HG02759 (cell line): ENCODE measurements around the gene UQCR11.
"Not testable (repeated sequence)": the region's sequence is repeated elsewhere in the genome, so short reads cannot be mapped to it uniquely, and the experiment has no call there.

Experiments
- ATAC-seq: cut with Tn5 transposase; IDR thresholded peaks from one replicate; pipeline ENCODE4 v1.9.1; 2021; ENCODE audit warnings: mild to moderate bottlenecking, moderate library complexity; ENCODE audit not compliant: unreplicated experiment

The UQCR11 gene

GRCh38 chr19:1605236-1606137, at the start of gene UQCR11:
UQCR11 (minus strand) TSS chr19:1605462; CDS start chr19:1605409, 53 bp downstream.
- ATAC-seq = peak; percentile 87

- no peak for ATAC-seq
These were observed 49.0 kb upstream of the UQCR11 start for GRCh38 chr19:1654178-1654792.

GRCh38 chr19:1653300-1653628, 48.0 kb upstream of the UQCR11 start:
- no peak for ATAC-seq

DNA sequence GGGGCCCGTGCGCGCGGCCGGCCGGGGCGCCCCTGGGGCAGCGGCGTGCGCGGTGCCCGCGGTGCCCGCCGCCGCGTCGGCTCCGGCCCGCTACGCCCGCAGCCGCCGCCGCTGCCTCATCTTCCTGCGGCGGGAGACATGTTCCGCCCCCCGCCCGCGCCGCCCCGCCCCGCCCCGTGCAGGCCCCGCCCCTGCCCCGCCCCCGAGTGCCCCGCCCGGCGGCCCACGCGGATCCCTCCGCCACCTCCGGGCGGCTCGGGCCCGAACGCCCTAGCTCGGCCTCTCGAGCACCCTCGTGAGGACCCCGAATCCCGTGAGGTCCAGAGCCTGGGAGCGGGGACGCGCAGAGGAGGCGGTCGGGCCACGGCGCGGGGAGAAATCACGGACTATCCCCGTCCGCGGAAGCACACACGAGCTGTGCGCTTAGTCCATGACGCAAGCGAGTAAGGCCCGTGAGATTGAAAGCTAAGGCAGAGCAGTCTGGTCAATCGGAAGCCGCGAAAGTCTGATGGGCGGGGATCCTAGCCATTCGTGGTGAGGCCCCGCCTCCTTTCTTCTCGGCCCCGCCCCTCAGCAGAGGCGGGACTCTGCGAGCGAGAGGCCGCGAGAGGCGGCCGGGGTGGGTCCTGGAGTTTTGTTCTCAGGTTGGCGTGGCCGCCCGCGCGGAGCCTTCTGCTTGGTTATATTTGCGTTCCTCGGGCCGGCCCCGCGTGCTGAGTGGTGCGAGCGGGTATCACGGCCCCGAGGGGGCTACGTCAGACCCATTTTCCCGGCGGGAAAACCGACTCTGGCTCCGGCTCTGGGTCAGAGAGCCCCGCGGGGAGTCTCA, 47.4 kb upstream of the UQCR11 start, which contains the start of gene TCF3:
Gene TCF3 (minus strand): TSS at position 145 of the 829 bp plus-strand sequence. CDS start 2,367 bp downstream, outside the sequence.
- ATAC-seq = peak; percentile 61

DNA sequence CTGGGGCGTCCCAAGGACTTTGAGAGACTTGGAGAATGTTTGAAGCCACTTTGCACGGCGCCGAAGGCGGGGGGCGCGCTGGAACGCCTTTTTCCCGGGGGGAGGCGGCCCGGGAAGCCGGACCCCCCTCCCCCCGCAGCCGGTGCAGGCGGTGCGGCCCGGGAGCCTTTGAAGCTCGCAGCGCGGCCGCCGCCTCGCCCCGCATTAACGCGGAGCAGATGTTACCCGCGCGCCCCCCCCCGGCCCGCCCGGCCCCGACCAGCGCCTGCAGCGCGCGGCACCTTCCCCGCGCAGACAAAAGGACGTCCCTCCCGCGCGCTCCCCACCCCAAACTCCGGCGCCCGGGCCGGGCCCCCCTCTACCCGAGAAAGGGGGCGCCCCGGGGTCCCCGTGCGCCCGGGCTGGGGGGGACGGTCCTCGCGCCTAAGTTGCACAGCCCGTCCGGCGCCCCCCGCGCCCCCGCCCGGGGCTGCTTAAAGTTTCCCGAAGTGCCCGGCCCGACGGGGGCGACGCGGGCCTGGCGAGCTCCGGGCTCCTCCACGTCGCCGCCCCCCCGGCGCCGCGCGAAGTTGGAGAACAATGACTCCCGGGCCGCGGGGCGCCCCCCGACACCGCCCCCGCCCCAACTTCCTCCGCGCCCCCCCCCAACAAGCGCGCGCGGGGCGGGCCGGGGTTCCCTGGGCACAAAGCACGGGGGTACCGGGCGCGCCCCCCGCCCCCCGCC, 46.5 kb upstream of the UQCR11 start:
- no peak for ATAC-seq

- ATAC-seq = no peak
These were observed 45.6 kb upstream of the UQCR11 start for GRCh38 chr19:1650650-1651567.

- no peak for ATAC-seq
These were observed 44.7 kb upstream of the UQCR11 start for GRCh38 chr19:1649706-1650649.

- peak; percentile 6 for ATAC-seq
These were observed 43.8 kb upstream of the UQCR11 start for GRCh38 chr19:1648920-1649541.

DNA sequence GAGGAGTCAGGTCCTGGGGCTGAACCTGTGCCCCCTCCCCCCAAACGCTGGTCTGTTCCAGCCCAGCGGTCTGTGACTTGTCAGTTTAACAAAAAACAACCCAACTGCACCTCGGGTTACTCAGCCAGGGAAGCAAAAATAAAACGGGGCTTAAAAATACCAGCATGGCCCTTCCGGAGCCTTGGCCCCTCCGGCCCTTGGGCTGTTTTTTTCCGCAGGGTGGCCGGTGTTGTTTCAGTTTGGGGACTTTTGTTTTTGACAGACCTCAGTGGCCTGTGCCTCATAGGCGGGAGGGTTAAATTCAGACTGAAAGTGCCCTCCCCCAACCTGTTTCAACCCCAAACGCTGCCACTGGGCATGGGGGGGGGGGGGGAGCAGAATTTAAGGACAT, 43.2 kb upstream of the UQCR11 start:
- ATAC-seq = peak; percentile 25

GRCh38 chr19:1647501-1648458, 42.5 kb upstream of the UQCR11 start:
- no peak for ATAC-seq

DNA sequence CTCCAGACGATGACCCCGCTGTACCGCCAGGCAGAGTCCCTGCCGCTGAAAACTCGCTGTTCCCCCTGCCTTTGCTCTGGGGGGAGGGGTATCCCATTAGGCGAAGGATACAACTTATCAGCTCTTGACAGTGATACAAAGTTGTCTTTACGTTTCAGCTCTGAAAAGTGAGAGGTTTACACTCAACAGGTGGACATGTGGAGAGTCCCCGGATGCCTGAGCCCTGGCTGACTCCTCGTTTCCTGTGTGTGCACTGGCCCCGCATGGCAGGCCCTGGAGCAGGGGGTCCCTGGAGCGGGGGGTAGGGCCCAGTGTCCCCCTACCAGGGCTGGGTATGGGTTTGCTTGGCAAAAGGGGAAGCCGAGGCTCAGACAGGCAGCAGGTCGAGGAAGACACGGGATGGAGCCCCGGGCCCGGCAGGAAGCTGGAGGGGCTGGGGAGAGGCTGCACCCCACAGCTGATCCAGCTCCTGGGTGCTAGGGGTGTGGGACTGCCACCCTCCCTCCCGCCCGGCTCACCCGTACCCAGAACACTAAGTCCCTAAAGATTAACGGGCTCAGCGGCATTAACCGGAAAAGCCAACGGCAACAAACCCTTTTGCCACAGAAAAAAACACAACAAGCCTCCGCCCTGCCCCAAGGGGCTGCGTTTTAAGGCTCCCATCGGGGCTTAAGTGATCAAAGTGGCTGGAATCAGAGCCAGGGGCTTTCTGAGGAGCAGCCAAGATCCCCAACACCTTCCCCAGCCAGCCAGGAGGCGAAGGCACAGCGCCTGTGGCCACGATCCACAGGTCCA, 41.6 kb upstream of the UQCR11 start:
- no peak for ATAC-seq

DNA sequence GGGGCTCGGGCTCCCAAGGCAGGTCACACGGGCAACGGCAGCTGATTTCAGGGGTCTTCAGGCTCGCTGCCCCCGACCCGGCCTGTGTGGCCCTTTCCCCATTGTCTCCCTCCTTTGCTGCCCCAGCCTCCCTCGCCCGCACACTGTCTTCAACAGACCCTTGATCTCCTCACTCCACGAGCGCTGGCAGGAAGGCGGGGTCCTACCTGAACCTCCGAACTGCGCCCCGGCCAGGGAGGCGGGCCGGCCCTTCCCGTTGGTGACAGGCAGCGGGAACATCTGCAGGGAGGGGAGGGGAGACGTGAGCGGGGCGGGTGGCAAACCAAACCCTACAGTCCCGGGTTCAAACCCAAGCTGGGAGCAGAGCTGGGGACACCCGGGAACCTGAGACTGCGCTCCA, 40.9 kb upstream of the UQCR11 start:
- ATAC-seq = no peak

GRCh38 chr19:1645299-1645698, 40.0 kb upstream of the UQCR11 start:
- no peak for ATAC-seq

DNA sequence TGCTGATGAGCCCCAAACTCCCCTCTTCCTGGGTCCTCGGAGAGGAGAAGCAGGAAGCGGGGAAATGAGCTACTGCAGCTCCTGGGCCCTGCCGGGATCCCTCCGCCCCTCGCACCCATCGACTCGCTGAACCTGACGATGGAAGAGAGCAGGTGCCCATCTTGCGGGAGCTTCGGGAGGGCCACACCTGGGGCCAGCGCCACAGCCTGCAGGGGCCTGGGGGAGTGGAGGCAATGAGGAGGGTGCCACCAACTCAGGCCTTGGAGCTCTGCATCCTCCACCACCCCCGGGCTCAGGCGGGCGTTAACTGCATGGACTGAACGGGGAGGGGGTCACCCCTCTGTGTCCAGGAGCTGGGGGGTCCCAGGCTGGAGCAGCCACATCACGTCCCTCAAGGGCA, 38.8 kb upstream of the UQCR11 start:
- no peak for ATAC-seq

DNA sequence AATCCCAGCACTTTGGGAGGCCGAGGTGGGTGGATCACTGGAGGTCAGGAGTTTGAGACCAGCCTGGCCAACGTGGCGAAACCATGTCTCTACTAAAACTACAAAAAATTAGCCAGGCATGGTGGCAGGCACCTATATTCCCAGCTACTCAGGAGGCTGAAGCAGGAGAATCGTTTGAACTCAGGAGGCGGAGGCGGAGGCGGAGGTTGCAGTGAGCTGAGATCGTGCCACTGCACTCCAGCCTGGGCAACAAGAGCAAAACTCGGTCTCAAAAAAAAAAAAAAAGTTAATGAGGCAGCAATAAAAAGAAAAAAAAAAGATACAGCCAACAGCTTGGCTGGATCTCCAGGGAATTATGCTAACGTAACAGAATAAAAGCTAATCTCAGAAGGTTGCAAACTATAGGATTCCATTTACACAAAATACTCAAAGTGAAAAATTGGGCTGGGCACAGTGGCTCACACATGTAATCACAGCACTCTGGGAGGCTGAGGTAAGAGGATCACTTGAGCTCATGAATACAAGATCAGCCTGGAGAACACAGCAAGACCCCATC, 35.7 kb upstream of the UQCR11 start:
- not testable (repeated sequence) for ATAC-seq
